GM19043 (cell line): Measurements from ENCODE around the gene GARNL3.

ENCODE experiments used
- ATAC-seq: cut with Tn5 transposase; IDR thresholded peaks from one replicate; pipeline ENCODE4 v1.9.1; 2021; ENCODE audit warnings: low read depth; ENCODE audit not compliant: unreplicated experiment

GARNL3 gene

GRCh38 chr9:127382541-127382940 is 118.0 kb downstream of the GARNL3 start:
- no peak for ATAC-seq

GRCh38 chr9:127384016-127384730 is 119.6 kb downstream of the GARNL3 start:
- no peak for ATAC-seq

- ATAC-seq: no peak
Measured at GRCh38 chr9:127384901-127385300, 120.3 kb downstream of the GARNL3 start.

- no peak for ATAC-seq
Measured at GRCh38 chr9:127386249-127386648, 121.7 kb downstream of the GARNL3 start.

GRCh38 chr9:127386981-127387380 is 122.4 kb downstream of the GARNL3 start:
- ATAC-seq: no peak

- ATAC-seq: peak; percentile 88
Measured at GRCh38 chr9:127388037-127388855, 123.7 kb downstream of the GARNL3 start.

GRCh38 chr9:127388856-127389238 is 124.3 kb downstream of the GARNL3 start:
- ATAC-seq: no peak

GRCh38 chr9:127389381-127390247 is 125.0 kb downstream of the GARNL3 start:
- no peak for ATAC-seq

GRCh38 chr9:127390248-127390545 is 125.6 kb downstream of the GARNL3 start:
- ATAC-seq: no peak

- ATAC-seq: no peak
Measured at GRCh38 chr9:127390563-127390962, 126.0 kb downstream of the GARNL3 start.

- ATAC-seq: no peak
Measured at GRCh38 chr9:127392166-127392565, 127.6 kb downstream of the GARNL3 start.

- ATAC-seq: no peak
Measured at GRCh38 chr9:127392976-127393375, 128.4 kb downstream of the GARNL3 start.

- ATAC-seq: no peak
Measured at GRCh38 chr9:127393645-127394044, 129.1 kb downstream of the GARNL3 start.

- ATAC-seq: no peak
Measured at GRCh38 chr9:127395497-127396252, 131.1 kb downstream of the GARNL3 start.

GRCh38 chr9:127396253-127396807 is 131.8 kb downstream of the GARNL3 start:
- ATAC-seq: no peak

- peak; percentile 96 for ATAC-seq
Measured at GRCh38 chr9:127396808-127397645, 132.5 kb downstream of the GARNL3 start, which contains the start of gene SLC2A8. Gene SLC2A8, plus strand, starts transcription at chr9:127397169. Its CDS starts 62 bp downstream, at chr9:127397231.

GRCh38 chr9:127397646-127398274 is 133.2 kb downstream of the GARNL3 start:
- ATAC-seq: no peak

- ATAC-seq: no peak
Measured at GRCh38 chr9:127398275-127398647, 133.7 kb downstream of the GARNL3 start.
